Breast epithelium (tissue), 4 donors: ENCODE measurements around the gene CRP. TPM values are rescaled to one million over a fixed set of nuclear protein-coding genes. Genes with fewer than 3 reads are reported as not detected.

ENCODE experiments used
- DNase-seq, 2 donors: peaks; one replicate each; pipeline ENCODE4 v3.0.0-alpha.2; 2019; ENCODE audit warnings: low spot score in 2 of 2
- H3K27ac ChIP-seq, 2 donors: fragments of 200-600 bp; sonication (generic) in 1 of 2; one replicate each; pipeline ENCODE4 v1.5.1; 2016 to 2019; ENCODE audit warnings: mild to moderate bottlenecking in 1 of 2
- H3K27me3 ChIP-seq, 2 donors: fragments of 200-600 bp; sonication (generic) in 1 of 2; one replicate each; pipeline versions ENCODE4 v1.5.1 to v1.6.0; 2017 to 2019; ENCODE audit warnings: control low read depth in 1 of 2, mild to moderate bottlenecking in 1 of 2
- H3K36me3 ChIP-seq: fragments of 200-600 bp; one replicate; pipeline ENCODE4 v1.5.1; 2019
- H3K4me1 ChIP-seq, 2 donors: fragments of 200-600 bp; sonication (generic); one replicate each; pipeline ENCODE4 v1.5.1; 2016 to 2019; ENCODE audit warnings: control low read depth in 1 of 2
- H3K4me3 ChIP-seq, 3 donors: fragments of 200-600 bp; sonication (generic); 1 replicate in 2 of 3; 2 replicates in 1 of 3; pipeline ENCODE4 v1.5.1; 2016 to 2019; ENCODE audit warnings: mild to moderate bottlenecking in 3 of 3, moderate library complexity in 2 of 3
- H3K9me3 ChIP-seq, 2 donors: fragments of 200-600 bp; sonication (generic) in 1 of 2; one replicate each; pipeline ENCODE4 v1.5.1; 2016 to 2019; ENCODE audit warnings: control low read depth in 1 of 2
- CTCF ChIP-seq, 3 donors: fragments of 450-650 bp; IDR thresholded peaks; one replicate each; pipeline ENCODE4 v1.5.1; 2016 to 2017; ENCODE audit warnings: antibody characterized with exemption in 3 of 3, mild to moderate bottlenecking in 3 of 3, moderate library complexity in 3 of 3
- POLR2A ChIP-seq: fragments of 450-650 bp; IDR thresholded peaks from one replicate; pipeline ENCODE4 v1.6.1; 2016; ENCODE audit warnings: antibody characterized with exemption, mild to moderate bottlenecking, moderate library complexity
- POLR2AphosphoS5 ChIP-seq, 3 donors: sonication (generic); formaldehyde crosslinking; IDR thresholded peaks; one replicate each; pipeline ENCODE4 v1.6.1; 2017; ENCODE audit warnings: antibody characterized with exemption in 3 of 3
- intact Hi-C: fragments of 100-400 bp; cut with DNase I; formaldehyde crosslinking; loops from one replicate; pipeline ENCODE4 v1.15.1; 2023; ENCODE audit warnings: low total_unique reads
- total RNA-seq, 3 donors: library from RNA; depleted of rRNA; stranded (reverse); fragments of >200 nt; gene quantifications; one replicate each; pipeline ENCODE4 v1.1.0, GENCODE V29; 2016

Gene CRP
- total RNA-seq, 3 donors from 2014 or later: 0.33 to 0.48 TPM; not detected in 1

GRCh38 chr1:159704481-159704880 lies 9.9 kb downstream of the CRP start:
- Histone ChIP-seq H3K27ac (no peak overlapping the region), H3K27me3 (no peaks in the 10 kb centered on the region), H3K4me1 (no peaks in the 10 kb centered on the region), H3K36me3 (no peaks in the 10 kb centered on the region), H3K4me3 (no peak overlapping the region), H3K9me3 (no peaks in the 10 kb centered on the region)
- TF ChIP-seq POLR2A: no peak
- TF ChIP-seq CTCF (IDR thresholded peaks at IDR 0.05): no peak
- TF ChIP-seq POLR2AphosphoS5 (IDR thresholded peaks at IDR 0.05): no peak
- intact Hi-C loops: no loop called here
- no peak for DNase-seq

- H3K36me3 ChIP-seq: no peaks in the 10 kb centered on the region
- H3K4me3 ChIP-seq: no peak overlapping the region
- TF ChIP-seq POLR2A: no peak
- TF ChIP-seq CTCF (IDR thresholded peaks at IDR 0.05): no peak
- no peak for TF ChIP-seq POLR2AphosphoS5 (IDR thresholded peaks at IDR 0.05)
- H3K9me3 ChIP-seq: no peaks in the 10 kb centered on the region
- no peaks in the 10 kb centered on the region for H3K4me1 ChIP-seq
- no peak overlapping the region for H3K27ac ChIP-seq
- H3K27me3 ChIP-seq: no peaks in the 10 kb centered on the region
- intact Hi-C loops: no loop called here
- no peak for DNase-seq
These were observed 14.1 kb downstream of the CRP start for GRCh38 chr1:159700312-159700711.

- DNase-seq: no peak
- H3K4me1 ChIP-seq: no peaks in the 10 kb centered on the region
- H3K4me3 ChIP-seq: no peak overlapping the region
- no peak overlapping the region for H3K27ac ChIP-seq
- no peaks in the 10 kb centered on the region for H3K9me3 ChIP-seq
- H3K27me3 ChIP-seq: no peaks in the 10 kb centered on the region
- intact Hi-C loops: no loop called here
- H3K36me3 ChIP-seq: no peaks in the 10 kb centered on the region
- TF ChIP-seq CTCF (IDR thresholded peaks at IDR 0.05) (no peak), POLR2A (no peak), POLR2AphosphoS5 (IDR thresholded peaks at IDR 0.05) (no peak)
These were observed 14.7 kb downstream of the CRP start for GRCh38 chr1:159699653-159700052.

- no peaks in the 10 kb centered on the region for H3K36me3 ChIP-seq
- intact Hi-C loops: no loop called here
- H3K9me3 ChIP-seq: no peaks in the 10 kb centered on the region
- TF ChIP-seq POLR2AphosphoS5 (IDR thresholded peaks at IDR 0.05) (no peak), POLR2A (no peak), CTCF (IDR thresholded peaks at IDR 0.05) (no peak)
- DNase-seq: no peak
- no peaks in the 10 kb centered on the region for H3K27me3 ChIP-seq
- H3K27ac ChIP-seq: no peak overlapping the region
- no peak overlapping the region for H3K4me3 ChIP-seq
- no peaks in the 10 kb centered on the region for H3K4me1 ChIP-seq
These were observed 15.1 kb downstream of the CRP start for GRCh38 chr1:159699246-159699645.

- no peak overlapping the region for H3K27ac ChIP-seq
- H3K27me3 ChIP-seq: no peaks in the 10 kb centered on the region
- H3K9me3 ChIP-seq: no peaks in the 10 kb centered on the region
- no peak overlapping the region for H3K4me3 ChIP-seq
- no peaks in the 10 kb centered on the region for H3K4me1 ChIP-seq
- DNase-seq: no peak
- H3K36me3 ChIP-seq: no peaks in the 10 kb centered on the region
- intact Hi-C loops: no loop called here
- TF ChIP-seq POLR2A: no peak
- no peak for TF ChIP-seq POLR2AphosphoS5 (IDR thresholded peaks at IDR 0.05)
- no peak for TF ChIP-seq CTCF (IDR thresholded peaks at IDR 0.05)
These were observed 26.9 kb downstream of the CRP start for GRCh38 chr1:159687511-159687910.
